GM18508 (cell line): Measurements from ENCODE around the gene STK32C.

Experiments
- ATAC-seq: cut with Tn5 transposase; IDR thresholded peaks from one replicate; pipeline ENCODE4 v1.9.1; 2021; ENCODE audit warnings: moderate number of reproducible peaks; ENCODE audit not compliant: insufficient read depth, unreplicated experiment

The STK32C gene

DNA sequence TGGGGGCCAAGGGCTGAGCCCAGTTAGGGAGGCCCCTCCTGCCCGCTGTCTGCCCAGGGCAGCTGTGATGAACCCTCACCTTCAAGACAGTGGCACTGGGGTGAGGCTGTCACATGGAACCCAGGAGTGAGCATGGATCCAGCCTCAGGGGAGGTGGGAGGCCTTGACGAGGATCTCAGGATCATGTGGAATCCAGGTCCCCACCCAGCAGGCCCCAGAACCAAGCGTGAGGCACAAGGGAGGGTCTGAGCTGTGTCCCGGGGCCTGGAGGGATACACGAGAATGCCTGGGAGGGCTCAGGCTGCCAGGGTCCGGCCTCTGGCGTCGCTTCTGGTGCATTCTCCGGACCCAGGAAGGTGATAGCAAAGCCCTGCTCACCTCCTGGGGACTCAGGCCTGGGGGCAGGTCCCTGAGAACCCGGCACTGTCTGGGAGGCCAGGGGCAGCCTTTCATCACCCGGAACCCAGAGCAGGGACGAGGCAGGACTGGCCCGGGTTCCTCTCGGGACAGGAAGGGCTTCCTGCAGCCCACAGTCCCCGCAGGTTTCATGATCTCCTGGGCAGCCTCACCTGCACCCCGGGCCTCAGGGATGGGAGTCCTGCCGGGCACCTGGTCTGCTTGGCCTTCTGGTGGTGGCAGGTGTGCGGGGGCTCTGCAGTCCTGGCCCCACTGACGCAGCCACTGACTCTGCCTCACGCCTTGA lies 103.5 kb downstream of the STK32C start:
- no peak for ATAC-seq

DNA sequence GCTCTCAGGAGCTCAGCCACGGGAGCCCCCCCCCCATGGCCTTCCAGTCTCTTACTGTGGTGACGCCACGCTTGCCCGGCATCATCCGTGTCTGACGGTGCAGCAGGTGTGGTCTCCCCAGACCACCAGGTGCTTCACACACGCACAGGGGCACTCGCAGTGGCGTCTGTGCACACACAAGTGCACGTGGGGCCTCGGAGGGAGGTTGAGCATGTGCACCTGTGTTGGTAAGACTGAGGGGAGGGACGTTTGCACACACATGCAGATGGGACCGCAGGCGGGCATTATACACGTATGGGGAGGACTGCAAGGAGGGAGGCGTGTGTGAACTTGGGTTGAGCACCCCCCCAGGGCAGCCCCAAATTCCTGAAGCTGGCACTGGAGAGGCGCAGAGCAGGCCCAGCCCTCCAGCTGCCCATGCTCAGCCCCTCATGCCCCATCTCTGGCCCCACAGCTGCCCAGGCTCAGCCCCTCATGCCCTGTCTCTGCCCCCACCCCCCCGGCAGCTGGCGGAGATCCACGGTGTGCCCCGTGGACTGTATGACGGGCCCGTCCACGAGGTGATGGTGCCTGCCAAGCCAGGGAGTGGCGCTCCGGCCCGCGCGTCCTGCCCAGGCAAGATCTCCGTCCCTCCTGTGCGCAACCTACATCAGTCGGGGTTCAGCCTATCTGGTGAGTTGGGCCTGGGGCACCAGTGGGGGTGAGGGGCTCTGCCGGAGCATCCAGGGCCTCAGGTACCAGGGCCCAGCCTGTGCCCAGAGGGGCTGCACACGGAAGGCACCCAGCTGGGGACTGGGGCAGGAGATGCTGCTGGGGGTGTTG lies 104.3 kb downstream of the STK32C start:
- no peak for ATAC-seq

DNA sequence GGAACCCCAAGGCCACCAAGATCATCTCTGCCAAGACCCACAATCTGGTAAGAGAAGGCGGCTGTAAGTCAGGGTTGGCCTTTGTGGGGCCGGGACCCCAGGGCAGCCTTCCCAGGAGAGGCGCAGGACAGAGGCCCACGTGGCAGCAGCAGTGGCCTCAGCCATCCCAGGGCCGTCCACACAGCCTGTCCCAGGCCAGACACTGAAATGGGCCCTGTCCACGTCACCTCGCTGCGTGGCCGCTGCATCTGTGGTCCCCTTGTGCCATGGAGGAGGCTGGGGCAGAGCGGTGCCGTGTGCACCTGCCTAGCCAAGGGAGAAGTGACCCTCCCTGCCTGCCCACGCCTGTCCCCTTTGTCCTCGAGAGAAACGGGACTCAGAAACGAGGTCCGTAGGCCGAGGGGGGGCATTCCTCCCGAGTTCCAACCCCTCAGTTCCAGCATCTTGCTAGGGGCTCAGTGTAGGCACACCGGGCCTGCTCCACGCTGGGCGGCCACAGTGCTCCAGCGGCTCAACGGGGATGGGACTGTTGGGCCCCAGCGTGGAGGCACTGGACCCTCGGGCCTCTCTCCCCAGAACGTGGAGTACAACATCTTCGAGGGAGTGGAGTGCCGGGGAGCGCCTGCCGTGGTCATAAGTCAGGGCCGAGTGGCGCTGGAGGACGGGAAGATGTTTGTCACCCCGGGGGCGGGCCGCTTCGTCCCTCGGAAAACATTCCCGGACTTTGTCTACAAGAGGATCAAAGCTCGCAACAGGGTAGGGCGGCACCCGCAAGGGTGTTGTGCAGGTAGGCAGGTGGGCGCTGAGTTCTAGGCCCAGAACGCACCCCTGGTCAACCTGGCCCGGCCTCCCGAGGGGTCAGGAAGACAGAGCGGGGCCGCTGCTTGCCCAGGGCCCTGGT lies 105.4 kb downstream of the STK32C start:
- no peak for ATAC-seq

DNA sequence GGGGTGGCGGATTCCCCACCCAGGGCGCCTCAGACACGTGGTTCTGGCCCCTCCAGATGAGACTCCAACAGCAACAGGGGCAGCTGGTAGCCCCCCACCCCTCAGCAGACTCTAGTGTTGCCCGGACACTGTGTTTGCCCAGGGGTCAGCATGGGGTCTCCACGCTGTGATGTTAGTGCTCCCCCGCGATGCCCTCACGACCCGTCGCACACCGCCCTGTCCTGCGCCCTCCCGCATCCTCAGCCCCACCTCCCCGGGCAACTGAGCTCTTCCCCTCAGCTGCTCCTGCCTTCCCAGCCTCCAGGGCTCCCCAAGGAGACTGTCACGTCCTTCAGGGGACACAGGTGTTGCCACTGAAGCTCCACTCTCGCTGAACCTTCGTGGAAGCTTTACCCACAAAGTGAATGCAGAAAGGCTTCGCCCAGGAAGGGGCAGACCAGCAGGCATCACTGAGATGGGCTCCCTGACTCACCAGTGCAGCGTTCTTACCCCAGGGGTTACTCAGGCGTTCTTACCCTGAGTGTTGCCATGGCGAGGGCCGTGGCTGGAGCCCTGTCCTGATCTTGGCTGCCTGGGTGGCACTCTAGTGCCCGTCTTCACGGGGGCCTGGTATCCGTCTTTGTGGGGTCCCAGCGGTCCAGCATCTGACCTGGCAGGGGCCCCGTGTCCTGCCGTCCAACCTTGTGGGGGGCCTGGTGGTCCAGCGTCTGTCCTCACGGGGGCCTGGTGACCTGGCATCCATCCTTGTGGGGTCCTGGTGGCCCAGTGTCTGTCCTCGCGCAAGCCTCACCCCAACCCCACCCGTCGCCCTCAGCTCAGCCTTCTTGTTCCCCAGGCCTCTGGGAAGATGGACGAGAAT lies 106.4 kb downstream of the STK32C start:
- ATAC-seq: no peak

DNA sequence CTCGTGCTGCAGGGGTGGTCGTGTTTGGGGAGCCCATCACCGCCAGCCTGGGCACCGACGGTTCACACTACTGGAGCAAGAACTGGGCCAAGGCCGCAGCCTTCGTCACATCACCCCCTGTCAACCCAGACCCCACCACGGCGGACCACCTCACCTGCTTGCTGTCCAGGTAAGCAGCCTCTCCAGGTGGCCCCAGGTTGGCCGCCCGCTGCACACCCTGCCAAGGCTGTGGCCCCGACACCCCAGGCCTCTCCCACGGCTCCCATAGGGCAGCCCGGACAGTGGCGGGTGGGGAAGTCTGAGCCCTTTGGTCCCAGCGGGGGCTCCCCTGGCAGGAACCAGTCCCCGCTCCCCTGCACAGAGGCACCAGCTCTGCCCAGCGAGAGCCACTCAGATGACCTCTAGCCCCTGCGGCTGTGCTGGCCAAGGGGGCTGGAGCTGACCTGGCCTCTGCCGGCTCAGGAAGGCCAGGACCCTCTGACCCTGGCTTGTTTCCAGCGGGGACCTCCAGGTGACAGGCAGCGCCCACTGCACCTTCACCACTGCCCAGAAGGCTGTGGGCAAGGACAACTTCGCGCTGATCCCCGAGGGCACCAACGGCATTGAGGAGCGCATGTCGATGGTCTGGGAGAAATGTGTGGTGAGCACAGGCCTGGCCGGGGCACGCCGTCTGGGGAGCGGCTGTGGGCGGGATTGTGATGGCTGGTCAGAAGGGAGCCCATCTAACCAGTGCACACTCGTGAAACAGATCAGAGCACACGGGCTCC lies 107.2 kb downstream of the STK32C start:
- no peak for ATAC-seq

DNA sequence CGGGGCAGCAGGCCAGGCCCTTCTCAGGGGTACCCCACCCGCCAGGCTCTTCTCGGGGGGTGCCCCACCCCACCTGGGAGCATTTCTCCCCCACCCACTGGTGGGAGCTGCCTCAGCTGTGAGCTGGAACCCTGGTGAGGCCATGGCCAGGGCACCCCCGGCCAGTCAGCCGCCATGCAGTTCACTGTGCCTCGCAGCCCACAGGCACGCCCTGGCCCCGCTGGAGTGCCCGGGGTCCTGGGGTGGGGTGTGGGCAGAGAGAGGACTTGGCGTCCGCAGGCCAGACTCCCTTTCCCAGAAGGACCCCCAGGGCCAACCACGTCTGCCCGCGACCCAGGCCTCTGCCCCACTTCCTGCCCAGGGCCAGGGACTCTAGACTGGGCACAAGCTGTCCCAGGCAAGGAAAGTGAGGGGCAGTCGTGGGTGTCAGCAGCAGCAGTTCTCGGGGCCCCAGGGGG lies 107.9 kb downstream of the STK32C start:
- ATAC-seq: no peak

DNA sequence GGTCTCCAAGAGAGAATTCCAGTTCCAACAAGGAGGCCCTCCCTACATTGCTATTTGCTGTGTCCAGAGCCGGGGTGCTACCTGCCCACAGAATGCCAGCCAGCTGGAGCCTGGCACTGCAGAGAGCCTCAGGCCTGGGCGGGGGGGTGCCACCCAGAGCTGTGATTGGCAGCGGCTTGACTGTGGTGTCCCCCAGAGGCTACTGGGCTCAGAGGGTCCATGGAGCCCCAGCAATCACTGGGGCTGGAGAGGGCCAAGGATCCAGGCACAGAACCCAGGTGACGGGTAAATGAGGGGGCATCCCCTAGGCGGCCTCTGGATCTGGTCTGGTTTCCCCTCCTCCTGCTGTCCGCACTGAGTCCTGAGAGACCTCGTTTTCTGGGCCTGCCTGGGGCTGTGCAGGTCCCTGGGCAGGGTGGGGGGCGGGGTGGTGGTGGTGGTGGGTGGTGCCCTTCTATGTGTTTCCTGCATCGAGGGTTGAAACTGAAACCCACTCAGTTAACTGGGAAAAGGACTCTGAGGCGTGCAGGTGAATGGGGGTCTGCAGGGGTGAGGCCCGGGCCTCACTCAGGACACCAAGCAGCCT lies 108.4 kb downstream of the STK32C start:
- ATAC-seq: no peak

DNA sequence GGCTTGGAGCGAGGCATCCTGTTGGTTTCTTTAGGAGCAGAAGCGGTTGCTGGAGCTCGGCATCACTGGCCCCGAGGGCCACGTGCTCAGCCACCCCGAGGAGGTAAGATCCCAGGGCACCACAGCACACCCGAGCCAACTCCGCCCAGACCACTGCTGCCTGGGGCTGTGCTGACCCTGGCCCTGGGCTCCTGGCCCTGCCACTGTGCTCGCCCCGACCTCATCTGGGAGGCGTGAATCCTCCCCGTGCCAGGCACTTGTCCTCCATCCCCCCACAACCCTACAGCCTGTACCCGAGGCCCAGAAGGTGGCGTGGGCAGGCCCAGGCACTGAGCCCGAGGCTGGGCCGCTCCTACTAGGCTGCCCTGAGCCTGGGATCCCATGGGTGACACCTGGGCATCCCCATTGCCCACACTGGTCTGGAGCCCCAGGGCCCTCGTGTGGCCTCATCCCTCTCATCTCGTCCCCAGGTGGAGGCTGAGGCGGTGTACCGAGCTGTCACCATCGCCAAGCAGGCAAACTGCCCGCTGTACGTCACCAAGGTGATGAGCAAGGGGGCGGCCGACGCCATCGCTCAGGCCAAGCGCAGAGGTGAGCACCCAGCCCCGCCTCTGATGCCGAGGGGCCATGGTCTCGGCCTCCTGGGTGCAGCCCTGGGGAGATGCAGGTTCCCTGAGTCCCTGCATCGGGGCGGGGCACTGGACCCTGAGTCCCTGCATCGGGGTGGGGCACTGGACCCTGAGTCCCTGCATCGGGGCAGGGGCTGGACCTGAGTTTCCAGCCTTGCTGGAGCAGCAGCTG lies 109.2 kb downstream of the STK32C start:
- ATAC-seq: no peak

DNA sequence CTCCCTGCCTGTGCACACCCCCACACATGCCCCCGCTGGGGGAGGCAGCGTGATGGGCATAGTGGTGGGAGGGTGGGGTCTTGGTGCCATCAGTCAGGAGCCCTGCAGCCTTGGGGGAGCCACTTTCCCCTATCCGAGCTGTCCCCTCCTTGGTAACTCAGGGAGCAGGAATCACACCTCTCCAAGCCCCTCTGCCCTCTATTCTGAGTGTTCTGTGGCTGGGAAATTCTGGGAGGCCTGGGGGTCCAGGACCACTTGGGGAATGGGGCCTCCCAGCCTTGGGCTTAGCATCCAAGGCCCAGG lies 109.7 kb downstream of the STK32C start:
- no peak for ATAC-seq

DNA sequence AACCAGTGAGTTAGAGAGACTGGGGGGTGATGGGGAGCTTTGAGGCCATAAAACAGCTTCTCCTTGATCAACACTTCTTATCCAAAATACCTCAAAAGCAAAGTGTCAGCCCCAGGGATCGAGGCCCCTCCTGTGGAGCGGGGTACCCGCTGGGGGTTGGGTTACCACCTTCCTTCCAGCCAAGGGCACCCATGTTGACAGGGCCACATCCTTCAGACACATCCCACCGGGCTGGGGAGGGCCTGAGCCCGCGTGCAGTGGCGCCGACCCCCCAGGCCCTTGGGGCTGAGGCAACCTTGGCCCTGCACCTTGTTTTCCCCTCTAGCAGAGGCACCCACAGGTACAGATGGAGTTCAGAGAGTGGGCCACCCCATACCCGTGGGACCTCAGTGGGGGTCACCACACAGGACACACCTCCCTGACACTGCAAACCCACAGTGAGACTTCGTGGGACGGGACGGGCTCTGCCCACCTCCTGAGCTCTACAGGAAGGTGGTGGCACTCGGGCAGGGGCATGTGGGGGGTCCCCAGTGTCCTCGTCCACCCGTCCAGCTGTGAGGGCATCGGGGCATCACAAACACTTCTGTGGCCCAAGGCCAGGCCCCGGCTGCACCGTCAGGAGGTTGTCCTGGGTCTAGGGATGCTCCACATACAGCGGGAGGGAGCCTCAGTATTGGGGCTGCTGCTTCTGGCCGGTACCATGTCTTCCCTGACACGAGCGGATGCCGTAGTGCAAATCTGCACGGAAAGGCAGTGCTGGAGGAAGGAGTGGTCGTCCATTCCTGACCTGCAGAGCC lies 110.3 kb downstream of the STK32C start:
- no peak for ATAC-seq

DNA sequence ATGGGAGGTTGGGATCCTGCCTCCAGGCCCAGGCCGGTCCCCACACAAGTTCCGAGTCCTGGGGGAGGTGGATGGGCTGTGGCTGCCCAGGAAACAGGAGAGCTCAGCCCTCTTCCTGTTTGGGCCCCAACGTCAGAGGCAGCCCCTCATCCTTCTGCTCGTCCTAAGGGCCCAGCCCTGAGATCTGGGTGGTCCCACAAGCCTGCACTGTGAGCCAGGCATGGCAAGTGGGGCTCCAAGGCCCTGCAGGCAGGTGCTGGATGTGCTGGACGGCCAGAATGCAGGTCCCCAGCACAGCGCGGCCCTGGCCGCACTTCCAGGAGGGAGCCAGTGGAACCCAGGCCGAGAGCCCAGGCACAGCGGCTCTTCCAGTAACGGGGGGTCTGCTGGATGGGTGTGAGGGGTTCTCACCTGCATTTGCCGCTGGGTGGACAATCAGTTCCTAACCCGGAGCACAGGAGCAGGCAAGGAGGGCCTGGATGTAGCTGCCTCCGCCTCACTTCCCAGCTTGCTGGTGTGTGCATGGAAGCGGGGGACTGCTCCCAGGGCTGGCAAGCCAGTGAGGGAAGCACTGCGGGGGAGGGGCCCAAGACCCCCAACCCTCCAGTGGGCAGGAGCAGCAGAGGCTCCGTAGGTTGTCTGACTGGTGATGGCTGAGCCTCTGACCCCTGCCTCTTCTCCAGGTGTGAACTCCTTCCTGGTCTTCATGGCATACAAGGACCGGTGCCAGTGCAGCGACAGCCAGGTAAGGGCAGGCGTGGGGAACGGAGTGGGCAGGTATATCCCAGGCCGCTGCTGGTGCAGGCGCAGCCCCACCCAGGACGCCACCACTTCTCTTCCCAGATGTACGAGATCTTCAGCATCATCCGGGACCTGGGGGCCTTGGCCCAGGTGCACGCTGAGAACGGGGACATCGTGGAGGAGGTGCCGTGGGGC lies 111.3 kb downstream of the STK32C start:
- no peak for ATAC-seq

DNA sequence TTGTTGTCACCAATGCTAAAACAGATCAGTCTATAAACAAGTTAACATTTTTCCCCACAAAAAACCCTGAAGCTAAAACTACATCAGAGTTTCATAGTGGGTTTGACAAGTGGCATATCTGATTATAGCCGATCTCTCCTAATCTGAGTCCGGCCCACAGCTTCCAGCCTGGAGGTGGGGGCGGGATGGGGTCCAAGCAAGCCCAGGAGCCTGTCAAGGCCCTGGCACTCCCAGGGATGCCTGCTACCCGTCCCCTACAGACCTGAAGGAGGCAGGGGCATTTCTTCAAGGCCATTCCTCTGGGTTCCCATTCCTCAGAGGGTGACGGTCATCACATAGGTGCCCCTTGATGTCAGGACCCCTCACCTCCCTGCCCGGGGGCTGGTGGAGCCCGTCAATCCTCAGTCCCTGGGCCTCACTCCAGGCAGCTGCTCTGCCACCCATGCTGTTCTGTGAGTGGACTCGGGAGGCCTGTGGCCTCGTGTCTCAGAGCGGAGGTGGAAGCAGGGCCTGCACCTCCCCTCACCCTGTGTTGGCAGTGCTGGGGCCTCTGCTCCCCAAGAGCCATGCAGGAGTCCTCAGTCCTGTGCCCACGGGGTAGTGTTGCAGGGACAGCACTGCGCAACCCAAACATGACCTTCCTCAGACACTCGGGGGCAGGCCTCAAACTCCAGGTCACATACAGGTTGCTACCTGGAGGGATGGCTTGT lies 112.2 kb downstream of the STK32C start:
- ATAC-seq: no peak

DNA sequence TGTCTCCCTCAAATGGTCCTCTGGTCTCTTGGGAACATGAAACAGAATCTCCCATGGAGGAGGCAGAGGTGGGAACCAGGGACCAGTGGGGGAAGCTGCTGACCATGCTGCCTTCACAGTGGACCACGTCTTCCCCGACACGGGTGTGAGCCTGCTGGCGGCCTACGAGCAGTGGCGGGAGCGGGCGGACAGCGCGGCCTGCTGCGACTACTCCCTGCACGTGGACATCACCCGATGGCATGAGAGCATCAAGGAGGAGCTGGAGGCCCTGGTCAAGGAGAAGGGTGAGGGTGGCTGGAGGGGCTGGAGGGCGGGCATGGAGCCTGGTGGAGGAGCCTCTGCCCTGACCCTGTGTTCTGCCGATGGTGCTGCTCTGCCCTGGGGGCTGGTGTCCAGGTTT lies 113.0 kb downstream of the STK32C start:
- ATAC-seq: no peak

DNA sequence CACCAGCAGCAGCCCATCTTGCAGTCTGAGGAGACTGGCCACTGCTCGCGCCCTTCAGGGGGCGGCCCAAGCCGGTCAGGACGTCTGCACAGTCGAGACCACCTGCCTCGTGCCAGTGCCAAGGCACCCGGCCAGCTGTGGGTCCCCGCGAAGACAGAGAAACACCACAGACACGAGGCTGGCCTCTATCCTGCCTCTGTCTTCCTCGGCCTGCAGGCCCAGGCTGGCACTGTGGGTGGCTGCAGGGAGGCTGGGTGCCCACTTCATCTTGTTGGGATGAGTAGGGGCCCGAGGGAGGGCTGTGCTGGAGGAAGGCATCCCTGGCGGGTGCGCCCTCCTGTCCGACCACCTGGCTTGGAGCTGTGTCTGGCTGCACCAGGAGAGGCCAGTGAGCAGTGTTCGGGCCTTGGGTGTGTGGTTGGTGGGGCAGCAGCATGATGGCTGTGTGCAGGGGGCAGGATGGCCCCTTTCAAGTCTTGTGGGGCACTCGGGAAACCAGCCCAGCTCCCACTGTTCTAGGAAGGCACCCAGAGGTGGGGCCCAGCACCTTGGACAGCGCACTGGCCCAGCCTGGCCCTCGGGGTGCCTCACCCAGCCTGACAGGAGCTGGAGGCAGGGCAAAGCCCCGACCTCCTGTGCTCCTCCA lies 113.7 kb downstream of the STK32C start:
- ATAC-seq: no peak

DNA sequence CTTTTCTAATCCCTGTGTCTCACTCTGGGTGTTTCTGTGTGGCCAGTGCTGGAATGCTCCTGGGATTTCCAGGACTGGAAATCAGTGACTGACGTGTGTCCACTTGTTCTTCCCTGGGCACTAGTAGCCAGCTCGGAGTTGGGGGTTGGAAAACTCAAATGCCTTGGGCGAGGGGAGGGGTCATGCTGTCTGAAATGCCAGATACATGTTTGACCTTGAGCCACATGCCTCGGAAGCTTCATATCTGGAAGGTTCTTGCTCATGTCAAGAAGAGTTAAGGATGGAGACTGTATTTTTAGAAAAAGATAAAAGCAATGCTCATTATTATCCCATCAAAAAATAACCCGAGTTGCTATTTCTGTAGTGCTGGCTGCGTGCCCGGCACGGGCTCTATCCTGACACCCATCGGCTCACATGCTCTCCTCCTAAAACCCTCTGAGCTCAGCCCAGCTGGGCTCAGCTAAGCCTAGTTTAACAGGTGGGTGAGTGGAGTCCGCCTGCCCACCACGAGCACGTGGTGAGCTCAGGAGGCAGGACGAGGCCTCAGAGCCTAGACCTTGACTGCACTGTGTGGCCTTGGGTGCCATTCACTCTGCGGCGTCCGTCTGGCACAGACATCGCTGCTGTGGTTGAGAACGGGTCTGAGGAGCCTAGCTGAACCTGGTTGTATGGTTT lies 114.6 kb downstream of the STK32C start:
- ATAC-seq: no peak
